H9 (cell line): Measurements from ENCODE around the gene ATRX. TPM values are rescaled to one million over a fixed set of nuclear protein-coding genes. Genes with fewer than 3 reads are reported as not detected.

Experiments used
- DNase-seq: peaks from one replicate; pipeline ENCODE4 v3.0.0-alpha.2; 2017
- H2AFZ ChIP-seq: one replicate; pipeline ENCODE4 v1.6.1; 2013; ENCODE audit warnings: mild to moderate bottlenecking, low read length, control low read depth, moderate library complexity
- H2AK5ac ChIP-seq: 2 replicates; pipeline ENCODE4 v1.6.1; 2013; ENCODE audit warnings: low read length, control low read depth, mixed read lengths; ENCODE audit not compliant: insufficient read length
- H2BK120ac ChIP-seq: one replicate; pipeline ENCODE4 v1.6.1; 2013; ENCODE audit warnings: low read depth, mild to moderate bottlenecking, low read length, control low read depth, inconsistent platforms; ENCODE audit not compliant: poor library complexity, severe bottlenecking
- H2BK12ac ChIP-seq: 2 replicates; pipeline ENCODE4 v1.6.1; 2013; ENCODE audit warnings: low read length, control low read depth, mixed read lengths, low read depth; ENCODE audit not compliant: insufficient read length
- H2BK15ac ChIP-seq: 2 replicates; pipeline ENCODE4 v1.6.1; 2013; ENCODE audit warnings: low read depth, low read length, control low read depth
- H2BK20ac ChIP-seq: one replicate; pipeline ENCODE4 v1.6.1; 2013; ENCODE audit warnings: low read depth, mild to moderate bottlenecking, low read length, control low read depth, inconsistent platforms; ENCODE audit not compliant: poor library complexity, severe bottlenecking
- H2BK5ac ChIP-seq: 2 replicates; pipeline ENCODE4 v1.6.1; 2013; ENCODE audit warnings: low read length, control low read depth, mixed read lengths; ENCODE audit not compliant: insufficient read length
- H3K14ac ChIP-seq: 2 replicates; pipeline ENCODE4 v1.6.1; 2013; ENCODE audit warnings: low read length, control low read depth; ENCODE audit not compliant: insufficient read depth
- H3K18ac ChIP-seq: 2 replicates; pipeline ENCODE4 v1.6.1; 2013; ENCODE audit warnings: low read depth, mild to moderate bottlenecking, mixed read lengths, low read length, control low read depth; ENCODE audit not compliant: insufficient read length
- H3K23ac ChIP-seq: 2 replicates; pipeline ENCODE4 v1.6.1; 2013; ENCODE audit warnings: low read length, control low read depth, mixed read lengths, low read depth; ENCODE audit not compliant: insufficient read length
- H3K23me2 ChIP-seq: 2 replicates; pipeline ENCODE4 v1.6.1; 2013; ENCODE audit warnings: low read depth, mild to moderate bottlenecking, mixed read lengths, low read length, control low read depth; ENCODE audit not compliant: insufficient read length, poor library complexity, severe bottlenecking
- H3K27ac ChIP-seq: 2 replicates; pipeline ENCODE4 v1.5.1; 2013; ENCODE audit warnings: low read length, control low read depth, mixed read lengths, low read depth; ENCODE audit not compliant: insufficient read length
- H3K27me3 ChIP-seq: 2 replicates; pipeline ENCODE4 v1.6.1; 2013; ENCODE audit warnings: low read length, control low read depth, inconsistent platforms; ENCODE audit not compliant: insufficient read depth
- H3K4ac ChIP-seq: 2 replicates; pipeline ENCODE4 v1.6.1; 2013; ENCODE audit warnings: low read depth, mild to moderate bottlenecking, control low read depth, inconsistent platforms, low read length, moderate library complexity
- H3K4me1 ChIP-seq: 2 replicates; pipeline ENCODE4 v1.6.1; 2013; ENCODE audit warnings: low read length, control low read depth, inconsistent platforms; ENCODE audit not compliant: insufficient read depth
- H3K4me2 ChIP-seq: 2 replicates; pipeline ENCODE4 v1.6.1; 2013; ENCODE audit warnings: low read length, control low read depth, mixed read lengths; ENCODE audit not compliant: insufficient read length, insufficient read depth
- H3K56ac ChIP-seq: 2 replicates; pipeline ENCODE4 v1.6.1; 2013; ENCODE audit warnings: low read depth, mild to moderate bottlenecking, mixed read lengths, low read length, control low read depth; ENCODE audit not compliant: insufficient read length
- H3K79me1 ChIP-seq: 2 replicates; pipeline ENCODE4 v1.6.1; 2013; ENCODE audit warnings: low read depth, mild to moderate bottlenecking, moderate library complexity, low read length, control low read depth, inconsistent platforms; ENCODE audit not compliant: insufficient read depth, poor library complexity, severe bottlenecking
- H3K79me2 ChIP-seq: 2 replicates; pipeline ENCODE4 v1.6.1; 2013; ENCODE audit warnings: low read length, control low read depth, inconsistent platforms; ENCODE audit not compliant: insufficient read depth
- H3K9ac ChIP-seq: 2 replicates; pipeline ENCODE4 v1.6.1; 2013; ENCODE audit warnings: low read length, control low read depth, mixed read lengths; ENCODE audit not compliant: insufficient read length; ENCODE audit errors: extremely low read depth
- H3K9me3 ChIP-seq: one replicate; pipeline ENCODE4 v1.6.1; 2013; ENCODE audit warnings: low read depth, low read length, inconsistent platforms; ENCODE audit not compliant: control insufficient read depth
- H3T11ph ChIP-seq: one replicate; pipeline ENCODE4 v1.6.1; 2013; ENCODE audit warnings: mild to moderate bottlenecking, low read length, control low read depth, inconsistent platforms
- H4K20me1 ChIP-seq: one replicate; pipeline ENCODE4 v1.6.1; 2013; ENCODE audit not compliant: control insufficient read depth, insufficient read length, insufficient read depth
- H4K5ac ChIP-seq: 2 replicates; pipeline ENCODE4 v1.6.1; 2013; ENCODE audit warnings: low read depth, mild to moderate bottlenecking, mixed read lengths, low read length, control low read depth; ENCODE audit not compliant: insufficient read length
- H4K8ac ChIP-seq: replicated peaks from 2 replicates; pipeline ENCODE4 v1.6.1; 2013; ENCODE audit warnings: low read length, control low read depth, mixed read lengths, low read depth; ENCODE audit not compliant: insufficient read length
- H4K91ac ChIP-seq: 2 replicates; pipeline ENCODE4 v1.6.1; 2013; ENCODE audit warnings: low read depth, mild to moderate bottlenecking, moderate library complexity, mixed read lengths, low read length, control low read depth; ENCODE audit not compliant: insufficient read length
- H3K27ac Mint-ChIP-seq, 3 experiments: 2 replicates in 2 of 3; 3 replicates in 1 of 3; pipeline ENCODE4 v1.8.0; 2020 to 2021; ENCODE audit warnings: mixed read lengths in 3 of 3, mild to moderate bottlenecking in 1 of 3, moderate library complexity in 1 of 3
- H3K27me3 Mint-ChIP-seq: 2 replicates; pipeline ENCODE4 v1.8.0; 2021; ENCODE audit warnings: low read depth, mild to moderate bottlenecking, moderate library complexity, mixed read lengths
- H3K36me3 Mint-ChIP-seq, 3 experiments: 2 replicates in 2 of 3; 3 replicates in 1 of 3; pipeline ENCODE4 v1.8.0; 2020 to 2021; ENCODE audit warnings: low read depth in 3 of 3, mixed read lengths in 3 of 3; ENCODE audit not compliant: insufficient read depth in 1 of 3
- H3K4me1 Mint-ChIP-seq, 2 experiments: 2 replicates each; pipeline ENCODE4 v1.8.0; 2020; ENCODE audit warnings: mixed read lengths in 2 of 2
- H3K4me3 Mint-ChIP-seq, 2 experiments: 2 replicates in 1 of 2; 3 replicates in 1 of 2; pipeline ENCODE4 v1.8.0; 2020 to 2021; ENCODE audit warnings: mild to moderate bottlenecking in 2 of 2, mixed read lengths in 2 of 2, moderate library complexity in 1 of 2
- H3K9me3 Mint-ChIP-seq, 2 experiments: 2 replicates in 1 of 2; 3 replicates in 1 of 2; pipeline ENCODE4 v1.8.0; 2020; ENCODE audit warnings: mild to moderate bottlenecking in 2 of 2, mixed read lengths in 2 of 2, moderate library complexity in 1 of 2
- WGBS: extraction: QIAGEN DNeasy Blood & Tissue Kit; methylation state at CpG from one replicate; pipeline ENCODE4 v1.1.7; 2013; ENCODE audit warnings: missing lambda C conversion rate, low lambda C conversion rate, mixed read lengths; ENCODE audit not compliant: insufficient read length; ENCODE audit errors: extremely low coverage; 5-methylcytosine and 5-hydroxymethylcytosine counted together
- total RNA-seq: library from RNA; stranded (reverse); gene quantifications from 2 replicates; pipeline ENCODE4 v1.2.1, GENCODE V29; 2021
- TF ChIP-seq, protein P1 (sequence below): fragments of 200-600 bp; sonication (generic); conservative IDR thresholded peaks from 3 replicates; pipeline ENCODE4 v1.8.0; 2021; ENCODE audit warnings: antibody characterized with exemption, mild to moderate bottlenecking

Gene ATRX
- total RNA-seq, 1 experiment from 2014 or later: 76.0 TPM

- Histone ChIP-seq H4K8ac (no peak overlapping the region), H3K23me2 (no peaks in the 10 kb centered on the region), H3K27ac (no peak overlapping the region), H2BK12ac (no peak overlapping the region), H2AFZ (no peak overlapping the region), H3K9ac (no peak overlapping the region), H2BK120ac (no peak overlapping the region), H4K5ac (no peak overlapping the region), H3K27me3 (no peaks in the 10 kb centered on the region), H4K20me1 (no peaks in the 10 kb centered on the region), H3K4me2 (no peak overlapping the region), H3K56ac (no peak overlapping the region), H4K91ac (no peak overlapping the region), H3T11ph (no peak overlapping the region), H2BK5ac (no peak overlapping the region), H3K18ac (no peak overlapping the region), H2AK5ac (no peak overlapping the region), H3K9me3 (peaks cover 10% of the 10 kb centered on the region), H3K79me1 (no peaks in the 10 kb centered on the region), H3K79me2 (no peaks in the 10 kb centered on the region), H3K4ac (no peak overlapping the region), H3K14ac (no peak overlapping the region), H2BK15ac (no peak overlapping the region), H3K4me1 (no peaks in the 10 kb centered on the region), H3K23ac (no peak overlapping the region), H2BK20ac (no peak overlapping the region)
- Mint-ChIP-seq H3K9me3 (peaks cover 57 to 69% of the 10 kb centered on the region in 2 experiments), H3K36me3 (peaks cover 20 to 39% (median 26%) of the 10 kb centered on the region in 3 experiments), H3K4me1 (no peaks in the 10 kb centered on the region), H3K27ac (no peak overlapping the region), H3K4me3 (no peak overlapping the region), H3K27me3 (no peaks in the 10 kb centered on the region)
- TF ChIP-seq, protein P1, sequence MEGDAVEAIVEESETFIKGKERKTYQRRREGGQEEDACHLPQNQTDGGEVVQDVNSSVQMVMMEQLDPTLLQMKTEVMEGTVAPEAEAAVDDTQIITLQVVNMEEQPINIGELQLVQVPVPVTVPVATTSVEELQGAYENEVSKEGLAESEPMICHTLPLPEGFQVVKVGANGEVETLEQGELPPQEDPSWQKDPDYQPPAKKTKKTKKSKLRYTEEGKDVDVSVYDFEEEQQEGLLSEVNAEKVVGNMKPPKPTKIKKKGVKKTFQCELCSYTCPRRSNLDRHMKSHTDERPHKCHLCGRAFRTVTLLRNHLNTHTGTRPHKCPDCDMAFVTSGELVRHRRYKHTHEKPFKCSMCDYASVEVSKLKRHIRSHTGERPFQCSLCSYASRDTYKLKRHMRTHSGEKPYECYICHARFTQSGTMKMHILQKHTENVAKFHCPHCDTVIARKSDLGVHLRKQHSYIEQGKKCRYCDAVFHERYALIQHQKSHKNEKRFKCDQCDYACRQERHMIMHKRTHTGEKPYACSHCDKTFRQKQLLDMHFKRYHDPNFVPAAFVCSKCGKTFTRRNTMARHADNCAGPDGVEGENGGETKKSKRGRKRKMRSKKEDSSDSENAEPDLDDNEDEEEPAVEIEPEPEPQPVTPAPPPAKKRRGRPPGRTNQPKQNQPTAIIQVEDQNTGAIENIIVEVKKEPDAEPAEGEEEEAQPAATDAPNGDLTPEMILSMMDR: no peak
- no peak for DNase-seq
- no CpG with 5 or more reads among the region's 1 CpG for WGBS
Observed at GRCh38 chrX:77564823-77565222, 221.2 kb downstream of the ATRX start.
